DND-41 (cell line): ENCODE measurements around the gene SLCO4A1.

Experiments
- ATAC-seq: fragments of 200-7000 bp; cut with Tn5 transposase; 3 replicates; pipeline ENCODE4 v1.9.1; 2021; ENCODE audit warnings: low read depth; ENCODE audit not compliant: insufficient read depth
- DNase-seq: peaks from one replicate; pipeline ENCODE4 v3.0.0-alpha.2; 2020
- H2AFZ ChIP-seq: 2 replicates; pipeline ENCODE4 v1.6.0; 2012; ENCODE audit warnings: low read depth, low read length
- H3K27ac ChIP-seq: 2 replicates; pipeline ENCODE4 v1.5.1; 2012; ENCODE audit warnings: low read length, inconsistent platforms
- H3K27me3 ChIP-seq: fragments of 200-600 bp; sonication (generic); 2 replicates; pipeline ENCODE4 v1.6.0; 2012; ENCODE audit warnings: low read length, mild to moderate bottlenecking, inconsistent platforms; ENCODE audit not compliant: insufficient read depth, poor library complexity
- H3K36me3 ChIP-seq: 2 replicates; pipeline ENCODE4 v1.5.1; 2012; ENCODE audit warnings: low read length, inconsistent platforms; ENCODE audit not compliant: insufficient read depth
- H3K4me1 ChIP-seq: 2 replicates; pipeline ENCODE4 v1.5.1; 2012; ENCODE audit warnings: mild to moderate bottlenecking, low read length; ENCODE audit not compliant: insufficient read depth
- H3K4me2 ChIP-seq: 2 replicates; pipeline ENCODE4 v1.6.0; 2012; ENCODE audit warnings: mild to moderate bottlenecking, moderate library complexity, low read length, inconsistent platforms; ENCODE audit not compliant: insufficient read depth
- H3K4me3 ChIP-seq, 2 experiments: fragments of 200-600 bp in 1 of 2; shearing (Covaris generic) in 1 of 2; 2 replicates each; pipeline ENCODE4 v1.5.1; 2012 to 2016; ENCODE audit warnings: inconsistent platforms in 2 of 2, low read length in 2 of 2, mild to moderate bottlenecking in 2 of 2, low read depth in 1 of 2, moderate library complexity in 1 of 2
- H3K79me2 ChIP-seq: 2 replicates; pipeline ENCODE4 v1.6.0; 2012; ENCODE audit warnings: low read length, inconsistent platforms; ENCODE audit not compliant: insufficient read depth
- H3K9ac ChIP-seq: 2 replicates; pipeline ENCODE4 v1.6.0; 2012; ENCODE audit warnings: low read depth, mild to moderate bottlenecking, inconsistent platforms, low read length, moderate library complexity
- H3K9me3 ChIP-seq: 2 replicates; pipeline ENCODE4 v1.5.1; 2012; ENCODE audit warnings: low read length, moderate library complexity, mild to moderate bottlenecking, inconsistent platforms; ENCODE audit not compliant: insufficient read depth, severe bottlenecking
- H4K20me1 ChIP-seq: 2 replicates; pipeline ENCODE4 v1.6.0; 2012; ENCODE audit warnings: low read length; ENCODE audit not compliant: insufficient read depth
- EZH2 ChIP-seq: IDR thresholded peaks from 3 replicates; pipeline ENCODE4 v1.6.1; 2012; ENCODE audit warnings: borderline replicate concordance, low read depth, mild to moderate bottlenecking, moderate library complexity, low read length, inconsistent platforms; ENCODE audit not compliant: severe bottlenecking
- TF ChIP-seq, protein P1 (sequence below): IDR thresholded peaks from 2 replicates; pipeline ENCODE4 v1.5.1; 2012; ENCODE audit warnings: borderline replicate concordance, low read length, moderate library complexity, mild to moderate bottlenecking; ENCODE audit not compliant: poor library complexity, severe bottlenecking; ENCODE audit errors: extremely low read depth

SLCO4A1 gene

GRCh38 chr20:62705627-62706026 lies 63.3 kb downstream of the SLCO4A1 start:
- no peak for TF ChIP-seq EZH2
- TF ChIP-seq, protein P1, sequence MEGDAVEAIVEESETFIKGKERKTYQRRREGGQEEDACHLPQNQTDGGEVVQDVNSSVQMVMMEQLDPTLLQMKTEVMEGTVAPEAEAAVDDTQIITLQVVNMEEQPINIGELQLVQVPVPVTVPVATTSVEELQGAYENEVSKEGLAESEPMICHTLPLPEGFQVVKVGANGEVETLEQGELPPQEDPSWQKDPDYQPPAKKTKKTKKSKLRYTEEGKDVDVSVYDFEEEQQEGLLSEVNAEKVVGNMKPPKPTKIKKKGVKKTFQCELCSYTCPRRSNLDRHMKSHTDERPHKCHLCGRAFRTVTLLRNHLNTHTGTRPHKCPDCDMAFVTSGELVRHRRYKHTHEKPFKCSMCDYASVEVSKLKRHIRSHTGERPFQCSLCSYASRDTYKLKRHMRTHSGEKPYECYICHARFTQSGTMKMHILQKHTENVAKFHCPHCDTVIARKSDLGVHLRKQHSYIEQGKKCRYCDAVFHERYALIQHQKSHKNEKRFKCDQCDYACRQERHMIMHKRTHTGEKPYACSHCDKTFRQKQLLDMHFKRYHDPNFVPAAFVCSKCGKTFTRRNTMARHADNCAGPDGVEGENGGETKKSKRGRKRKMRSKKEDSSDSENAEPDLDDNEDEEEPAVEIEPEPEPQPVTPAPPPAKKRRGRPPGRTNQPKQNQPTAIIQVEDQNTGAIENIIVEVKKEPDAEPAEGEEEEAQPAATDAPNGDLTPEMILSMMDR, result no peak

GRCh38 chr20:62706344-62706743 lies 64.0 kb downstream of the SLCO4A1 start:
- no peak overlapping the region for H3K4me3 ChIP-seq
- no peaks in the 10 kb centered on the region for H3K4me1 ChIP-seq
- peaks cover 8% of the 10 kb centered on the region for H3K27me3 ChIP-seq
- no peak for ATAC-seq
- H3K4me2 ChIP-seq, result no peak overlapping the region
- H3K79me2 ChIP-seq, result no peaks in the 10 kb centered on the region
- TF ChIP-seq EZH2, result no peak
- TF ChIP-seq, protein P1, result no peak
- no peaks in the 10 kb centered on the region for H3K9me3 ChIP-seq
- no peaks in the 10 kb centered on the region for H3K36me3 ChIP-seq
- H3K9ac ChIP-seq, result no peak overlapping the region
- peaks cover 27% of the 10 kb centered on the region; the same call in 1 of the 2 replicates for H4K20me1 ChIP-seq
- DNase-seq, result no peak
- H3K27ac ChIP-seq, result no peak overlapping the region
- no peak overlapping the region for H2AFZ ChIP-seq

More at GRCh38 chr20:62705627-62706026, 63.3 kb downstream of the SLCO4A1 start:
- peaks cover 7% of the 10 kb centered on the region for H3K27me3 ChIP-seq
- H3K9me3 ChIP-seq, result no peaks in the 10 kb centered on the region
- H3K27ac ChIP-seq, result no peak overlapping the region
- peaks cover 27% of the 10 kb centered on the region; the same call in 1 of the 2 replicates for H4K20me1 ChIP-seq
- H3K4me3 ChIP-seq, result no peak overlapping the region
- DNase-seq, result no peak
- no peak for ATAC-seq
- H2AFZ ChIP-seq, result no peak overlapping the region
- no peaks in the 10 kb centered on the region for H3K79me2 ChIP-seq
- H3K9ac ChIP-seq, result no peak overlapping the region
- H3K36me3 ChIP-seq, result no peaks in the 10 kb centered on the region
- H3K4me2 ChIP-seq, result no peak overlapping the region
- no peaks in the 10 kb centered on the region for H3K4me1 ChIP-seq

GRCh38 chr20:62706857-62707256 lies 64.6 kb downstream of the SLCO4A1 start:
- Histone ChIP-seq H3K36me3 (no peaks in the 10 kb centered on the region), H3K4me3 (no peak overlapping the region), H2AFZ (no peak overlapping the region), H3K9ac (no peak overlapping the region), H3K27me3 (peaks cover 8% of the 10 kb centered on the region), H3K27ac (no peak overlapping the region), H3K4me2 (no peak overlapping the region), H4K20me1 (peaks cover 25% of the 10 kb centered on the region; the same call in 1 of the 2 replicates), H3K4me1 (no peaks in the 10 kb centered on the region), H3K79me2 (no peaks in the 10 kb centered on the region), H3K9me3 (no peaks in the 10 kb centered on the region)
- DNase-seq (no peak), ATAC-seq (no peak)
- TF ChIP-seq, protein P1, result no peak
- TF ChIP-seq EZH2, result no peak
